Subcutaneous adipose tissue (tissue), 4 donors: Measurements from ENCODE around the gene PDGFD. TPM values are rescaled to one million over a fixed set of nuclear protein-coding genes. Genes with fewer than 3 reads are reported as not detected.

Experiments used
- CTCF ChIP-seq: fragments of 450-650 bp; IDR thresholded peaks from one replicate; pipeline ENCODE4 v1.5.1; 2016; ENCODE audit warnings: low read depth, mild to moderate bottlenecking, control low read depth, antibody characterized with exemption, moderate library complexity
- total RNA-seq, 4 donors: library from RNA; depleted of rRNA; stranded (reverse); fragments of >200 nt; gene quantifications; one replicate each; pipeline ENCODE4 v1.1.0, GENCODE V29; 2016

PDGFD gene
- total RNA-seq, 4 donors from 2014 or later, result 19.4 to 77.7 (median 44.9) TPM

GRCh38 chr11:104058680-104059079, 105.3 kb downstream of the PDGFD start:
- no peak for TF ChIP-seq CTCF

- no peak for TF ChIP-seq CTCF
Measured at GRCh38 chr11:104057908-104058307, 106.0 kb downstream of the PDGFD start.

GRCh38 chr11:104055596-104055995, 108.4 kb downstream of the PDGFD start:
- TF ChIP-seq CTCF, result no peak

- no peak for TF ChIP-seq CTCF
Measured at GRCh38 chr11:104054911-104055529, 108.9 kb downstream of the PDGFD start.

GRCh38 chr11:104053743-104054478, 110.0 kb downstream of the PDGFD start:
- no peak for TF ChIP-seq CTCF

GRCh38 chr11:104051778-104052177, 112.2 kb downstream of the PDGFD start:
- no peak for TF ChIP-seq CTCF

GRCh38 chr11:104049116-104049515, 114.8 kb downstream of the PDGFD start:
- TF ChIP-seq CTCF, result no peak
